Tibial nerve (tissue), 4 donors: ENCODE measurements around the gene PTPRM. TPM values are rescaled to one million over a fixed set of nuclear protein-coding genes. Genes with fewer than 3 reads are reported as not detected.

Experiments used
- DNase-seq, 2 donors: peaks; one replicate each; pipeline ENCODE4 v3.0.0-alpha.2; 2019; ENCODE audit warnings: low spot score in 2 of 2
- H3K27ac ChIP-seq, 4 donors: fragments of 200-600 bp; sonication (generic) in 3 of 4; one replicate each; pipeline ENCODE4 v1.5.1; 2017 to 2019; ENCODE audit warnings: mild to moderate bottlenecking in 1 of 4
- H3K27me3 ChIP-seq, 2 donors: fragments of 200-600 bp; sonication (generic) in 1 of 2; one replicate each; pipeline versions ENCODE4 v1.5.1 to v1.6.0; 2017 to 2019
- H3K36me3 ChIP-seq, 3 donors: fragments of 200-600 bp; sonication (generic); one replicate each; pipeline ENCODE4 v1.5.1; 2018 to 2019
- H3K4me1 ChIP-seq, 4 donors: fragments of 200-600 bp; sonication (generic) in 3 of 4; one replicate each; pipeline ENCODE4 v1.5.1; 2017 to 2019
- H3K4me3 ChIP-seq, 4 donors: fragments of 200-600 bp; sonication (generic) in 3 of 4; one replicate each; pipeline ENCODE4 v1.5.1; 2017 to 2019; ENCODE audit warnings: mild to moderate bottlenecking in 1 of 4, moderate library complexity in 1 of 4
- H3K9me3 ChIP-seq, 4 donors: fragments of 200-600 bp; sonication (generic) in 3 of 4; one replicate each; pipeline ENCODE4 v1.5.1; 2017 to 2019
- CTCF ChIP-seq, 5 experiments: fragments of 200-600 bp in 3 of 5; fragments of 450-650 bp in 2 of 5; sonication (generic) in 3 of 5; IDR thresholded peaks; one replicate each; pipeline ENCODE4 v1.5.1; 2016 to 2019; ENCODE audit warnings: antibody characterized with exemption in 5 of 5, mild to moderate bottlenecking in 3 of 5, moderate library complexity in 2 of 5
- EP300 ChIP-seq, 2 donors: sonication (generic); formaldehyde crosslinking; IDR thresholded peaks; one replicate each; pipeline ENCODE4 v1.6.1; 2017; ENCODE audit warnings: antibody characterized with exemption in 2 of 2, mild to moderate bottlenecking in 1 of 2
- POLR2A ChIP-seq, 2 donors: fragments of 450-650 bp; IDR thresholded peaks; one replicate each; pipeline ENCODE4 v1.6.1; 2017; ENCODE audit warnings: antibody characterized with exemption in 2 of 2, mild to moderate bottlenecking in 2 of 2, moderate library complexity in 2 of 2
- WGBS, 2 donors: methylation state at CpG; one replicate each; pipeline ENCODE4 v1.1.5; 2018; 5-methylcytosine and 5-hydroxymethylcytosine counted together
- total RNA-seq, 4 donors: library from RNA; depleted of rRNA; stranded (reverse); fragments of >200 nt; gene quantifications; one replicate each; pipeline ENCODE4 v1.1.0, GENCODE V29; 2016

The PTPRM gene
- total RNA-seq, 4 donors from 2014 or later = 62.2 to 92.4 (median 80.7) TPM

- TF ChIP-seq POLR2A (IDR thresholded peaks at IDR 0.05) = no peak
- TF ChIP-seq EP300 (IDR thresholded peaks at IDR 0.05) = no peak
- Histone ChIP-seq H3K36me3 (no peaks in the 10 kb centered on the region), H3K27ac (no peak overlapping the region), H3K4me1 (no peaks in the 10 kb centered on the region), H3K9me3 (no peaks in the 10 kb centered on the region), H3K27me3 (no peaks in the 10 kb centered on the region), H3K4me3 (no peak overlapping the region)
- 81% methylated on average over 10 of the region's 10 CpGs for WGBS, 2 donors
- no peak for DNase-seq
These were observed 790.2 kb downstream of the PTPRM start for GRCh38 chr18:8357320-8357719.

GRCh38 chr18:8358033-8358765 is 791.1 kb downstream of the PTPRM start:
- H3K27me3 ChIP-seq = no peaks in the 10 kb centered on the region
- no peaks in the 10 kb centered on the region for H3K4me1 ChIP-seq
- no peak overlapping the region for H3K4me3 ChIP-seq
- WGBS, 2 donors = 77 to 79% methylated on average over 6 of the region's 6 CpGs
- no peak overlapping the region for H3K27ac ChIP-seq
- H3K9me3 ChIP-seq = no peaks in the 10 kb centered on the region
- no peak for DNase-seq
- TF ChIP-seq CTCF (IDR thresholded peaks at IDR 0.05) = no peak
- TF ChIP-seq EP300 (IDR thresholded peaks at IDR 0.05) = no peak
- TF ChIP-seq POLR2A (IDR thresholded peaks at IDR 0.05) = no peak
- no peaks in the 10 kb centered on the region for H3K36me3 ChIP-seq

GRCh38 chr18:8359076-8359475 is 792.0 kb downstream of the PTPRM start:
- no peak overlapping the region for H3K4me3 ChIP-seq
- H3K9me3 ChIP-seq = no peaks in the 10 kb centered on the region
- 92 to 93% methylated on average over 6 of the region's 6 CpGs for WGBS, 2 donors
- H3K4me1 ChIP-seq = no peaks in the 10 kb centered on the region
- DNase-seq = no peak
- TF ChIP-seq CTCF (IDR thresholded peaks at IDR 0.05) = no peak
- H3K36me3 ChIP-seq = no peaks in the 10 kb centered on the region
- H3K27ac ChIP-seq = no peak overlapping the region
- H3K27me3 ChIP-seq = no peaks in the 10 kb centered on the region

- Histone ChIP-seq H3K9me3 (no peaks in the 10 kb centered on the region), H3K4me1 (no peaks in the 10 kb centered on the region), H3K27me3 (no peaks in the 10 kb centered on the region), H3K4me3 (no peak overlapping the region), H3K36me3 (no peaks in the 10 kb centered on the region), H3K27ac (no peak overlapping the region)
- 92% methylated on average over 8 of the region's 8 CpGs for WGBS, 2 donors
- TF ChIP-seq POLR2A (IDR thresholded peaks at IDR 0.05) = no peak
- no peak for TF ChIP-seq EP300 (IDR thresholded peaks at IDR 0.05)
- TF ChIP-seq CTCF (IDR thresholded peaks at IDR 0.05) = no peak
- no peak for DNase-seq
These were observed 792.4 kb downstream of the PTPRM start for GRCh38 chr18:8359481-8359880.

GRCh38 chr18:8361941-8362471 is 794.9 kb downstream of the PTPRM start:
- Histone ChIP-seq H3K9me3 (no peaks in the 10 kb centered on the region), H3K36me3 (no peaks in the 10 kb centered on the region), H3K4me1 (peaks cover 0 to 4% (median 1%) of the 10 kb centered on the region in 4 donors), H3K27ac (no peak overlapping the region), H3K27me3 (no peaks in the 10 kb centered on the region), H3K4me3 (no peak overlapping the region)
- TF ChIP-seq POLR2A (IDR thresholded peaks at IDR 0.05) (no peak), EP300 (IDR thresholded peaks at IDR 0.05) (no peak), CTCF (IDR thresholded peaks at IDR 0.05) (no peak)
- 96 to 98% methylated on average over 5 of the region's 5 CpGs for WGBS, 2 donors
- DNase-seq = no peak
